Astrocyte (in vitro differentiated cells and primary cell): ENCODE measurements around the gene PODNL1.

ENCODE experiments used
- CTCF ChIP-seq: IDR thresholded peaks from 2 replicates; pipeline ENCODE4 v1.5.1; 2011; ENCODE audit warnings: low read depth, mild to moderate bottlenecking, inconsistent platforms, low read length, moderate library complexity; ENCODE audit not compliant: insufficient read depth
- EZH2 ChIP-seq: IDR thresholded peaks from 2 replicates; pipeline ENCODE4 v1.6.1; 2012; ENCODE audit warnings: mild to moderate bottlenecking, low read length, inconsistent platforms; ENCODE audit not compliant: insufficient read depth

GRCh38 chr19:13908674-13909073 is 29.5 kb downstream of the PODNL1 start:
- TF ChIP-seq CTCF: no peak
- TF ChIP-seq EZH2: no peak
